WTC11 (cell line): Measurements from ENCODE around the gene RPH3AL. TPM values are rescaled to one million over a fixed set of nuclear protein-coding genes. Genes with fewer than 3 reads are reported as not detected.

ENCODE experiments used
- ATAC-seq: fragments of 200-7000 bp; cut with Tn5 transposase; 2 replicates; pipeline ENCODE4 v1.10.0; 2021; ENCODE audit warnings: mild to moderate bottlenecking, moderate library complexity
- CTCF ChIA-PET: fragments of 300-600 bp; sonication (Branson Sonifier 250); formaldehyde crosslinking; loops from one replicate; lab custom pipeline; 2021; ENCODE audit warnings: antibody characterized with exemption; lab: Charles Lee
- POLR2A ChIA-PET: fragments of 350-600 bp; sonication (Branson Sonifier 250); formaldehyde crosslinking; loops from one replicate; lab custom pipeline; 2021; ENCODE audit warnings: antibody characterized with exemption; lab: Charles Lee
- DNase-seq: peaks from one replicate; pipeline ENCODE4 v3.0.0; 2021; ENCODE audit warnings: low spot score
- H3K27ac Mint-ChIP-seq: 2 replicates; pipeline ENCODE4 v1.8.0; 2021; ENCODE audit warnings: mixed read lengths
- H3K27me3 Mint-ChIP-seq: 2 replicates; pipeline ENCODE4 v1.8.0; 2021; ENCODE audit warnings: low read depth, mild to moderate bottlenecking, moderate library complexity, mixed read lengths
- H3K36me3 Mint-ChIP-seq: 2 replicates; pipeline ENCODE4 v1.8.0; 2021; ENCODE audit warnings: mixed read lengths
- H3K4me1 Mint-ChIP-seq: 2 replicates; pipeline ENCODE4 v1.8.0; 2022; ENCODE audit warnings: mixed read lengths
- H3K4me3 Mint-ChIP-seq: 2 replicates; pipeline ENCODE4 v1.8.0; 2021; ENCODE audit warnings: mild to moderate bottlenecking, moderate library complexity, mixed read lengths
- H3K9me3 Mint-ChIP-seq: 2 replicates; pipeline ENCODE4 v1.8.0; 2021; ENCODE audit warnings: mixed read lengths
- AR ChIP-seq: fragments of 250-450 bp; sonication (Bioruptor Pico); IDR thresholded peaks from 2 replicates; pipeline ENCODE4 v1.9.0; 2021; ENCODE audit warnings: mild to moderate bottlenecking
- CREM ChIP-seq: sonication (generic); formaldehyde crosslinking; IDR thresholded peaks from 2 replicates; pipeline ENCODE4 v1.8.1; 2022; ENCODE audit warnings: mild to moderate bottlenecking, missing genetic modification reagents, moderate library complexity
- ERG ChIP-seq: fragments of 250-450 bp; sonication (Bioruptor Pico); IDR thresholded peaks from 2 replicates; pipeline ENCODE4 v1.8.0; 2021; ENCODE audit warnings: mild to moderate bottlenecking
- ESRRA ChIP-seq: sonication (generic); formaldehyde crosslinking; IDR thresholded peaks from 2 replicates; pipeline ENCODE4 v1.8.1; 2022; ENCODE audit warnings: mild to moderate bottlenecking, missing genetic modification reagents, borderline replicate concordance
- GTF2I ChIP-seq: fragments of 250-450 bp; sonication (Bioruptor Pico); conservative IDR thresholded peaks from 2 replicates; pipeline ENCODE4 v1.4.0; 2021; ENCODE audit warnings: mild to moderate bottlenecking
- IRF2 ChIP-seq: sonication (generic); formaldehyde crosslinking; IDR thresholded peaks from 2 replicates; pipeline ENCODE4 v1.8.0; 2022; ENCODE audit warnings: low read depth, missing genetic modification reagents, borderline replicate concordance
- JUN ChIP-seq: sonication (generic); formaldehyde crosslinking; IDR thresholded peaks from 2 replicates; pipeline ENCODE4 v1.8.0; 2023; ENCODE audit warnings: mild to moderate bottlenecking, missing genetic modification reagents
- KAT7 ChIP-seq: sonication (generic); formaldehyde crosslinking; IDR thresholded peaks from 2 replicates; pipeline ENCODE4 v1.8.1; 2023; ENCODE audit warnings: missing genetic modification reagents, mild to moderate bottlenecking, borderline replicate concordance
- MYBL2 ChIP-seq: sonication (generic); formaldehyde crosslinking; IDR thresholded peaks from 2 replicates; pipeline ENCODE4 v1.8.1; 2023; ENCODE audit warnings: mild to moderate bottlenecking, moderate library complexity, missing genetic modification reagents
- NFATC4 ChIP-seq: fragments of 250-450 bp; sonication (Bioruptor Pico); IDR thresholded peaks from 2 replicates; pipeline ENCODE4 v1.9.0; 2021; ENCODE audit warnings: mild to moderate bottlenecking
- NFYB ChIP-seq: sonication (generic); formaldehyde crosslinking; conservative IDR thresholded peaks from 2 replicates; pipeline ENCODE4 v1.8.0; 2022; ENCODE audit warnings: low read depth, missing genetic modification reagents
- SP1 ChIP-seq: sonication (generic); formaldehyde crosslinking; conservative IDR thresholded peaks from 2 replicates; pipeline ENCODE4 v1.8.1; 2022; ENCODE audit warnings: missing genetic modification reagents
- TEAD4 ChIP-seq: sonication (generic); formaldehyde crosslinking; IDR thresholded peaks from 2 replicates; pipeline ENCODE4 v1.8.0; 2022; ENCODE audit warnings: mild to moderate bottlenecking, missing genetic modification reagents
- TP53 ChIP-seq: sonication (generic); formaldehyde crosslinking; IDR thresholded peaks from 2 replicates; pipeline ENCODE4 v1.8.1; 2023; ENCODE audit warnings: mild to moderate bottlenecking, missing genetic modification reagents
- USF1 ChIP-seq: sonication (generic); formaldehyde crosslinking; IDR thresholded peaks from 2 replicates; pipeline ENCODE4 v1.8.0; 2022; ENCODE audit warnings: mild to moderate bottlenecking, missing genetic modification reagents
- ZNF263 ChIP-seq: sonication (generic); formaldehyde crosslinking; IDR thresholded peaks from 2 replicates; pipeline ENCODE4 v1.8.1; 2022; ENCODE audit warnings: low read depth, mild to moderate bottlenecking, moderate library complexity, missing genetic modification reagents
- ZNF396 ChIP-seq: fragments of 250-450 bp; sonication (Bioruptor Pico); IDR thresholded peaks from 2 replicates; pipeline ENCODE4 v1.8.0; 2021; ENCODE audit warnings: mild to moderate bottlenecking, moderate library complexity, borderline replicate concordance
- total RNA-seq: library from RNA; stranded (reverse); gene quantifications from 3 replicates; pipeline ENCODE4 v1.2.3, GENCODE V29; 2021

Gene RPH3AL
- total RNA-seq, 1 experiment from 2014 or later, result 2.0 TPM

GRCh38 chr17:249236-249993 is 103.2 kb downstream of the RPH3AL start:
- Mint-ChIP-seq H3K9me3 (peaks cover 4% of the 10 kb centered on the region; the same call in 1 of the 2 replicates), H3K27me3 (peaks cover 4% of the 10 kb centered on the region), H3K4me1 (peaks cover 10% of the 10 kb centered on the region), H3K36me3 (no peaks in the 10 kb centered on the region), H3K4me3 (no peak overlapping the region), H3K27ac (no peak overlapping the region)
- CTCF ChIA-PET, result interaction anchor here (0.7 to 1.1 kb wide), 2 partner anchors 60 to 136 kb away, joined by 4 read pairs; no protein-coding TSS in a partner anchor
- TF ChIP-seq TEAD4 (CRISPR knock-in tag), result no peak
- TF ChIP-seq GTF2I (CRISPR knock-in tag), result no peak
- TF ChIP-seq JUN (CRISPR knock-in tag), result no peak
- TF ChIP-seq USF1 (CRISPR knock-in tag), result no peak
- TF ChIP-seq ZNF263 (CRISPR knock-in tag), result no peak
- no peak for TF ChIP-seq MYBL2
- no peak for TF ChIP-seq KAT7 (CRISPR knock-in tag)
- TF ChIP-seq TP53 (CRISPR knock-in tag), result no peak
- no peak for TF ChIP-seq ZNF396 (CRISPR knock-in tag)
- no peak for TF ChIP-seq CREM (CRISPR knock-in tag)
- TF ChIP-seq IRF2 (CRISPR knock-in tag), result no peak
- no peak for TF ChIP-seq AR (CRISPR knock-in tag)
- TF ChIP-seq ESRRA (CRISPR knock-in tag), result no peak
- no peak for ATAC-seq
- POLR2A ChIA-PET, result interaction anchor here (0.6 kb wide), 1 partner anchor 11 kb away, joined by 4 read pairs; no protein-coding TSS in a partner anchor
- peak; percentile 4 for DNase-seq

- ATAC-seq, result no peak
- peaks cover 10% of the 10 kb centered on the region for H3K9me3 Mint-ChIP-seq
- no peaks in the 10 kb centered on the region for H3K36me3 Mint-ChIP-seq
- TF ChIP-seq NFATC4 (CRISPR knock-in tag) (no peak), ESRRA (CRISPR knock-in tag) (no peak), NFYB (CRISPR knock-in tag) (no peak), KAT7 (CRISPR knock-in tag) (no peak), SP1 (CRISPR knock-in tag) (no peak), ERG (no peak)
- TF ChIP-seq, all 79 proteins: peak for 0
- Mint-ChIP-seq H3K27ac (no peak overlapping the region), H3K4me3 (no peak overlapping the region), H3K27me3 (peaks cover 4% of the 10 kb centered on the region), H3K4me1 (peaks cover 10% of the 10 kb centered on the region)
- POLR2A ChIA-PET, result no interaction called here
- CTCF ChIA-PET, result interaction anchor here (0.9 kb wide), 1 partner anchor 12 kb away, joined by 3 read pairs; no protein-coding TSS in a partner anchor
- peak; percentile 2 for DNase-seq
These were observed 104.0 kb downstream of the RPH3AL start for GRCh38 chr17:248337-249235.
